Pulmonary artery endothelial cell (primary cell): ENCODE results near the gene NME3. TPM values are rescaled to one million over a fixed set of nuclear protein-coding genes. Genes with fewer than 3 reads are reported as not detected.
A peak's percentile ranks its signal among the peaks of the same experiment; 100 is the strongest.
"Not testable (repeated sequence)": the region's sequence is repeated elsewhere in the genome, so short reads cannot be mapped to it uniquely, and the experiment has no call there.

Experiments
- DNase-seq: peaks from one replicate; pipeline ENCODE4 v3.0.0-alpha.2; 2011; ENCODE audit warnings: low read depth, low spot score
- total RNA-seq: library from RNA; depleted of rRNA; stranded (reverse); fragments of >200 nt; gene quantifications from 2 replicates; pipeline ENCODE4 v1.2.3, GENCODE V29; 2014

The NME3 gene
- total RNA-seq: 53.0 and 58.7 TPM in 2 replicates

DNA sequence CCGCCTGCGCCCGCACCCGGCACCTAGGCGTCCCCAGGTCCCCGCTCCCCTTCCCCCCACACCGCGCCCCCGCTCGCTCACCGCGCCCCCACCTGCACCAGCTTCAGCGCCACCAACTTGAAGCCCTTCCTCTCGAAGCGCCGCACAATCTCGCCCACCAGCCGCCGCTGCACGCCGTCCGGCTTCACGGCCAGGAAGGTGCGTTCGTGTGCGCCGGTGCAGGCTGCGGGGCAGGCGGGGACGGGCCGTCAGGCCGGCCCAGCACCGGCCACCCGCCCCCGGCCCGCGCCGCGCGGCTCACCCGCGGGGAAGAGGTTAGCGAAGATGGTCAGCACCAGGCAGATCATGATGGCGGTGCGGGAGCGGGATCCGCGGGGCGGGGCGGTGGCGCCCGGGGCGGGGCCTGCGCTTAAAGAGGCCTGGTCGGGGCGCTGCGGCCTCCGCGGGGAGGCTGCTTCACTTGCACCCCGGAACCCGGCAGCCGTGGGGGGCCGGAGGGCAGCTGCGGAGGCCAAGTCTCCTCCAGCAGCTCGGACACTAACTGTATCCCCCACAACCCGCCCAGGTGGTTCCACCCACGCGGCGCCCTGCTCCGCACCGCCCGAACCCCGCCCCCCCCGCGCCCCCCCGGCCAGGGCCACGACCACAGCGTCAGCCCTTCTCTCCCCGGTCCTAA is at the start of gene NME3:
NME3 (minus strand) TSS at position 356 of the 676 bp plus-strand sequence; CDS start at position 347, 9 bp downstream.
- DNase-seq: no peak

DNA sequence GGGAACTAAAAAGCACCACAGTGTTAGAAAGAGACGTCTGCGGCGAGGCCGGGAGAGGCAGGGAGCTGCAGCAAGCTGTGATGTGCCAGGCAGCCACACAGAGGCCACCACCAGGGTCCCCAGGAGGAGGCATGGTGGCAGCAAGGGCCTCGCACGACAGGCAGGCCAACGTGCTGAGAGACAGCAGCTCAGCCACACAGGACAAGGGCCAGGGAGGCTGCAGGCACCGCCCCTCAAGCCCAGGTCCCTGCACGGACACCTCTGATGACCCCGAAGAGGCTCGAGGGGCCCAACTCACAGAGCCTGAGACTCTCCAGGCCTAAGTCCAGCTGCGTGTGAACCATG is 49.6 kb upstream of the NME3 start:
- no peak for DNase-seq

DNA sequence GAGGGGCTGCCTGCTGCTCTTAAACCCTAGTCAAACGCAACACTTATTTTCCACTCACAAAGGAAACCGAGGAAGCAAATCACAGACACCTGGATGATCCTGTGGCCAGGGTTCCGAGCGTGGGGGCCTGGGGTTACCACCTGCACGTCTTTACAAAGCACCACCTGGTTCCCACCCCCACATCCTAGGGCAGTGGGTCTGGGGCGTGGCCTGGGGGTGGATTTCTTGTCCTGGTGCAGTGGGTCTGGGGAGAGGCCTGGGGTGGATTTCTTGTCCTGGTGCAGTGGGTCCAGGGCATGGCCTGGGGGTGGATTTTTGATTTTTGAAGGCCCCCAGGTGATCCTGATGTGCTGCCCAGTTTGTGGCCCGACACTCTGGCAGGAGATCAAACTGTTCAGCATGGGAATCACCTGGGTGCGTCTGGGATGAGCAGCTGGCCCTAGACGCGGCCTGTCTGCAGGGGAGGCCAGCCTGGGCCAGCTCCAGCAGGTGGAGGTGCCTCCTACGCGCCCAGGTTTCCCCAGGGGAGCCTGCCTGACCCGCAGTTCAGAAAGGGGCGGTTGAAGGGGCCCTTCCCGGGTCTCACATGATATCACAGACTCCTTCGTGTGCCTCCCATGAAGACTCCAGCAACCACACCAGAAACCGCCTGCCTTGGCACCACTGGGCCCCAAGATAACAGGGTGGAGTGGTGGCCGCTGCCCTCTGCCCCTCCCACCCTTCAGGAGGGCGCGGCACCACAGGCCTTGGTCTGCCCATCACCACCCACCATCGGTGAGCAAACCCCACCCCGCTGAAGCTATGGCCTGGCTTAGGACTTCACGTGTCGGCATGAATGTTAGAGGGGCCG is 49.0 kb upstream of the NME3 start:
- DNase-seq: no peak

DNA sequence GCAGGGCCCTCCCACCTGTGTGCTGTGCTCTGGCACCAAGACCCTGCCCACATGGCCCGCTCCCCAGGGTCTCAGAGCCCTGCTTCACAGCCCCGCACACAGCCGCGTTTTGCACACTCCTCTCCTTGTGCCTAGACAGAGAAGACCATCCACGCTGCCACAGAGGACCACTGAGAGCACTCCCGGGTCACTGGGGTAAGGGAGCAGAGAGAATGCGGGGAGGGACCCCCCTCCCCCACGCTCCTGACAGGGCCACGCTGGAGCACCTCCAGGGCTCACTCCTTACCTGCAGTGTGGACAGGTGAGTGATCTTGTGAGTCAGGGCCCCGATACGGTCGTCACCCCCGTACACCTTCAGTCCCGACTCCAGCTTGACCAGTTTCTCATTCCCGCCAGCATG is 48.3 kb upstream of the NME3 start:
- DNase-seq: no peak

DNA sequence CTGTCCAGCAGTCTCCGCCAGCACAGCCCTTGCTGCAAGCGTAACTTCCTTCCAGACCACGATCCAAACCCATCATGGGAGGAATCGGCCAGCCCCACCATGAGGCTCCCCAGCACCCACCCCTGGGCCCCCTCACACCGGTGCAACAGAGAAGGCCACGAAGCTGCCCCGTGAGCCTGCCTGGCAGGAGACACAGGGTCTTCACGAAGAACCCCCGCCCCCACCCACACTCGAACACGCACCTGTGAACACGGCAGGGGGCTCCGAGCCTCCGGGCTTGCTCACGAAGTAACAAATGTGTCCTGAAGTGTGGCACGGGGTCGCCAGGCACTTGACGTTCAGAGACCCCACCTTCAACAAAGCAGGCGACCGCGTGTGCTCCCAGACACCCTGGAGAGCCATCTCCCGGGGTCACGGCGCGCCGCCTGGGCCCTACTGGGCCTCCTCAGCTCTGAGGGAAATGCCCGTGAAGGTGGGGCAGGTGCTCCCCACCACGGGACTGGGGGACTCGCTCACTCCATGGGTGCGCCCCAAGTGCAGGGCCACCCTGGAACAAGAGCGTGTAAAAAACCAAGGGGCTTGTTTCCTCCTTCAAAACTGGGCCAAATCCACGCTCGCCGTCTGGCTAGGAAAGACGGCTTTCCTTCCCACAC is 47.7 kb upstream of the NME3 start:
- DNase-seq: no peak

DNA sequence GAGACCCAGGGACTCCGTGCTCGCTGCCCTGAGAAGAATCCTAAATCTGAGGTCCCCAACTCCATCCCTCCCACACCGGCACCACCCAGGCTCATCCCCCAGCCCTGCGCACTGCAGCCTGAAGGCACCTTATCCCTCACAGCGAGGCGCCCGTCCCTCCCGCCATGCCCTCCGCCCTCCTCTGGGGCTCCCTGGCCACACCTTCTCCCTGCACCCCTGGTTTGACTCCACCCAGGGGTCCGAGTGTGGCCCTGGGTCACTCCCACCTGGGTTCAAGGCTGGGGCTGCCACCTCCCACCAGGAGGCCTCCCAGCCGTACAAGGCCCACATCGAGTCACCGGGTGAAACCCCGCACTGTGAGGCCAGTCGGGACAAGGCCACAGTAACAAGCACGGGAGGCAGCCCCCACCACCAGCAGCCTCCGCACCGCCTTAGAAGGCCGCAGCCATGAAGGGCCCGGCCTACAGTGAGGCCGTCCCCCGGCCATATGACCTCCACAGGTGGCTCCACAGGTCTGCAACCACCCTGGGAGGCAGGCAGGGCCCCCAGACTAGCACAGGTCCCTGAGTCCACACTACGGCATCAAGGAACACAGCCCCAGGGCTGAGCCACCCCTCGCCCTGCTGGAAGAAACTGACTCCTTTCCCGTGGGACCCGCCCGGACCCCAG is 47.0 kb upstream of the NME3 start:
- DNase-seq: no peak

DNA sequence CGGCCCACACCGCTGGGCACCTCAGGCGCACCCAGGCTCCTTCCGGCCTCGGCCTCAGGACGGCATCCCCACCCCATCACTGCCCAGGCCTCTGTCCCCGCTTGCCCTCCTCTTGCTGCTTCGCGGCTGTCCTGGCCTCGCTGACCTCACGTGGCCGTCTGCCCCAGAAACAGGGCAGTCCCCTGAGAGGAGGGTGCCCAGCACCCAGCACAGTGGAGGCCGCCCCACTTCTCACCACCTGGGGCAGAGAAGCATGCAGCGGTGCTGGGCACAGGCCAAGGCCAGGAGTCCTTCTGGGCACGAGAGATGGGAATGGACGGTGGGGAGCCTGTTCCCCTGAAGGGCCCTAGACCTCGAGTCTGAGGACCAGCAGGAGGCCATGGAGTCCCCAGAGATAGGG is 46.4 kb upstream of the NME3 start:
- no peak for DNase-seq

DNA sequence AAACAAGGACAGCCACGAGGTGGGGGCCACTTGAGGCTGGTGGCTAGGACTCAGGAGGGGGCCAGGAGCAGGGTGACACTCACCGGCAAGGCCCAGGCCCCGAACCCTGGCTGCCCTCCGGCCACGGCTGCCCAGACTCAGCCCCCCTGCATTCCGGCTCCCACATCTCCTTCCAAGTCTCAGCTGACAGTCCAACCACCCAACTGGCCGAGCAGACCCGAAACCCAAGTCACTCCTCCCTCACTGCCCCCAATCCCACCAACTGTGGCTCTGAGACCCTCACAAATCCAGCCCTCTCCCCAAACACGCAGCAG is 45.9 kb upstream of the NME3 start:
- DNase-seq: no peak

DNA sequence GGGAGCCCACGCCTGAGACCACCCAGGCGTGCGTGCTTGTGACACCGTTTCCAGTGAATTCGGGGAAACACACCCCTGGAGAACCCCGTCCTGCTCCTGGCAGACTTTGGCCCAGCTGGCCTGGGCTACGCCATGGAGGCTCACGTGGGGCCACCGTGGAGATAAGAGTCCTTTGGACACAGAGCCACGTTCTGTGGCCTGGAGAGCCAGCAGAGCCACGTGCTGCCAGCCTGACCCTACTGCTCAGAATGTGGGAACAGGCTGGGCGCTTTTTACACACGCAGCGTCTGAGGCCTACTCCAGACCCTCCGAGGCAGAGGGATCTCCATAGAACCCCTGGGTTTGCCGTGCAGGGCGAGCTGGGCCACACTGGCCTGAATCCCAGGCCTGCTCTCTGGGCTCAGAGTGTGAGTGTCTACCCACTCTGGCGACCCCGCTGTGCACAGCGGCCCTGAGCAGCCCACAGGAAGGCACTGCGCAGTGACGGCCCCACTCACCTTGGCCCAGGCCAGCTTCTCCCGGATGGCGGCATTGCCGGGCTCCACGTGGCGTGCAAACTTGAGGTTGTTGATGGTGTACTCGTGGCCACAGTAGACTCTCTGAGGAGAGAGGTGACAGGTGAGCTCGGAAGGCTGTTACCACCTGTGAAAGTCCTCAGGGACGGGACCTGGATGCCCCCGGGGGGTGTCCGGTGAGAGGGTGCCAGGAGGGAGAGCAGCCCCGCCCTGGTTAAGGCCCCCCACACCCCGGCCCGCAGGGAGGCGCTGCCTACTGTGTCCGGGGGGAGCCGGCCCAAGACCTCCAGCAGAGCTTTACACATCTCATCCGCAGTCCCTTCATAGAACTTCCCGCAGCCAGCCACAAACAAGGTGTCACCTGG is 45.3 kb upstream of the NME3 start:
- DNase-seq: no peak

DNA sequence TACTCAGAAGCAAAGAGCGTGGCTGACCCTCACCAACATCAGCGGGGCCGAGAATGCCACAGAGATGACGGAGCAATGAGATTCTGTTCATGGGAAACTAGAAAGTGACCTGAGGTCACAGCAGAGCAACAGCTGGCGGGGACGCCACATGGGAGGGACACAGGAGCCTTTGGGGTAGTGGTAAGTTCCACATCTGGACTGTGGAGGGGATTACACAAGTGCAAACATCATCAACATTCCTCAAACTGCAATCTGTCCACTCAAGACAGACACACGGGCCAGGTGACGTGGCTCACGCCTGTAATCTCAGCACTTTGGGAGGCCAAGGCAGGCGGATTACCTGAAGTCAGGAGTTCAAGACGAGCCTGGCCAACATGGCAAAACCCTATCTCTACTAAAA is 44.1 kb upstream of the NME3 start:
- no peak for DNase-seq

DNA sequence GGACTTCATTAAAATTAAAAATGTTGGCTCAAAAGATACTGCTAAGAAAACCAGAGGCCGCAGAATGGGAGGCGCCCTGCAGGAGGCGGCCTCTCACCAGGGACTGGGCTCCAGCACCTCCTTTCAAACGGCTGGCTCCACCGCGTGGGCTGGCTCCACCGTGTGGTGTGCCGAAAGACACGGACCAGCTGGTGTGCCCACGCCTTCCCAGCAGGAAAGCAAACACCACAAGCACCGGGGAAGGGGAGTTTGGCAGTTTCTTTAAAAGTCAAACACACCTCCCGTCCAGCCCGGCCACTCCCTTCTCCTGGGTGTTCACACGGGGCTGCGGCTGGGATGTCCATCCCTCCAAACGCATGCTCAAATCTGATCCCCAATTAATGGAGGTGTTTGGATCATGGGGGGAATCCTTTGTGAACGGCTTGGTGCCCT is 41.4 kb upstream of the NME3 start:
- peak; percentile 33 for DNase-seq

DNA sequence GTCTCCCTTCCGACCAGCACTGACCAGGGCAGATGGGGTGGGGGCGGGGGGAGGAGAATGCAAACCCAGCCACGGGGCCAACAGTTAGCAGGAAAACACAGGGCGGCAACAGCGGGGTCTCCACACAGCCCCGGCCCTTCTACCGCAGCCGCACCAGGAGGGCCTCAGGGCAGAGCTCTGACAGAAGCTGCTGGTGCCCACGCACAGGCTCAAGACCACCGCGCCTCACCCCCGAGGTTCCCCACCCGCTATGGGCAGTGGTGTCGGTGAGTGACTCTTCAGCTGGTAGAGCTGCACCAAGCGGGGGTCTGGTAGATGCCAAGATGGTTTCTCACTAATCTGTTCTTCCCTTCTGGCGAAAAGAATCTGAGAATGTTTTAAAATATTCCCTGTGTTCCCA is 39.2 kb upstream of the NME3 start:
- no peak for DNase-seq

DNA sequence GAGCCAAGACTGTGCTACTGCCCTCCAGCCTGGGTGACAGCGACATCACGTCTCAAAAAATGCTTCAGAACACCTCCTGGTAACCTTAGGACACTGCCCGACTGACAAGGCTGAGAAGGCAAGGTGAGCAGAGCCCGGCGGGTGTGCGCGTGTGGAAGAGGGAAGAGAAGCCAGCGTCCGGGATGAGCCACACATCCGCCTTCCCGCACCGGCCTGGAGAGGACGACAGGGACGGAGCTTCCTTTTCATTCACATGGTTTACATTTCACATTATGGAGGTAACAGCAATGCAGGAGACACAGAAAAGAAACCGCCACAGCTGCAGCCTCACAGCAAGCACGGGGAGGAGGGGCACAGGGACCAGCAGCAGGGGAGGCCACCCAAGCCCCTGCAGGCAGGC is 38.8 kb upstream of the NME3 start:
- DNase-seq: no peak

DNA sequence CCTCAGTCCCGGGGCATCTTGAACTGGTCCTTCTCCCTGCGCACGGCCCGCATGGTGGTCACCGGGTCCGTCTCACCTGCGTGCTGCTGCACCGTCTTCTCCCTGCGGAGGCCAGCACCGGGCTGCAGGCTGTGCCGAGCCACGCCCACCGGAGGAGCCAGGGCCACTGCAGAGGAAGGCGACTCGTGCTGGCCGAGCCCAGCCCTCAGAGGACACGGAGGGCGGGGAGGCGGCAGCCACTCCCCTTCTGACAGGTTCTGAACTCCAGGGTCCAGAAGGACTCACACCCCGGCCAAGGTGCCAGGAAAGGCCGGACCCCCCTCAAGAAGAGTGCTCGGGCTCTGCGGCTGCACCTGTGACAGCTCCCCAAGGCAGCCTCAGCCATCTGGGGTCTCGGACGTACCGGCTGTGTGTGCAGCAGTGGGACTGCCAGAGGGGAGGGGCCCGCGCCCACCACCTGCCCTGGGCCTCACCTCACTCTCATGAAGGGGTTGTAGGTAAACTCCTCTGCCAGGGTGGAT is 38.0 kb upstream of the NME3 start:
- no peak for DNase-seq

DNA sequence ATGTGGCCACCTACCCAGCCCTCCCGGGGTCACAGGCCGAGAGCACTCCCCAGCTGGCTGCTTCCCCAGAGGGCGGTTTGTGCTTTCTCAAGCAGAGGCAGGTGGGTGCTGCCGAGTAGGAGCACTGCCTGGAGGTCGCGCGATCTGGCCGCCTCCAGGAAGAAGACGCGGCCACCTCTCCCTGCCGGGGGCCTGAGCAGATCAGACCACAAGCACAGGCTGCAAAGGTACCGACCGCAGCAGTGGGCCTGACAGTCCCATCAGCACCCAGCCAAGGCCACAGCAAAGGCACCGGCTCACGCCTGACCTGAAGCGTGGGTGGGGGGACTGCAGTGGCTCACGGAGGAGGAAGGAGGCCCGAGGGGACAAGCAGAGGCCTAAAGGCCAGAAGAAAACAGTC is 37.3 kb upstream of the NME3 start:
- no peak for DNase-seq

DNA sequence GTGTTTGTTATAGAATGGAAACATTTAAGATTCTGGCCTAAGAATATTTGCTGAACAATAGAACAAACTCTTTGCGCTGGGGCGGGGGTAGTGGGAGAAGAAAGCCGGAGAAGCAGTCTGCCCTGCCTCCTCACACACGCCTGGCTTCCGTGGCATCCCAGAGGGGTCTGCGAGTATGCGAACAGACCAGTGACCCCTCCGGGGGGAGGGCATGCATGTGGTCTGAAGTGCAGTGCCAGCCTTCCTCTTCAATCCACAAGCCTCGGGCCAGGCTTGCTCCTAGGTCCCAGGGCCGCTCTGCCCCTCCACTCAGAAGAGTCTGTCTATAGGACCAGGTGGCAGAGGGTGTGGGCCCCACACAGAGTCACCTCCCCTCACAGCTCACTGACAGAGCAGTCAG is 36.3 kb upstream of the NME3 start:
- no peak for DNase-seq

DNA sequence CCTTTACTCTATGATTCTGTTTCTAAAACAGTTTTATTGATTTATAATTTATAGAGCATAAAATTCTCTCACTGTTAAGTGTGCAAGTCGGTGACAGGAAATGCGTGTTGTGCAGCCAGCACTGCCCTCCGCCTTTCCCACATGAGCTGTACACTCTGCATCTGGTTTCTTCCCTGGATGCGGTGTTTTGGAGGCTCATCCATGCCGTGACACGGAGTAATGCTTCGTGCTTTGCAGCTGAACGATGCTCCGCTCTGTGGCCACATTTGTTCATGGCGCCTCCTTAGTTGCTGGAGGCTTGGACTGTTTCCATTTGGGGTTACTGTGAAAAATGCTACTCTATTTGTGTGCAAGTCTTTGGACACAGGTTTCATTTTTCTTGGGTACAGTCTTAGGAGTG is 29.4 kb upstream of the NME3 start:
- DNase-seq: no peak

DNA sequence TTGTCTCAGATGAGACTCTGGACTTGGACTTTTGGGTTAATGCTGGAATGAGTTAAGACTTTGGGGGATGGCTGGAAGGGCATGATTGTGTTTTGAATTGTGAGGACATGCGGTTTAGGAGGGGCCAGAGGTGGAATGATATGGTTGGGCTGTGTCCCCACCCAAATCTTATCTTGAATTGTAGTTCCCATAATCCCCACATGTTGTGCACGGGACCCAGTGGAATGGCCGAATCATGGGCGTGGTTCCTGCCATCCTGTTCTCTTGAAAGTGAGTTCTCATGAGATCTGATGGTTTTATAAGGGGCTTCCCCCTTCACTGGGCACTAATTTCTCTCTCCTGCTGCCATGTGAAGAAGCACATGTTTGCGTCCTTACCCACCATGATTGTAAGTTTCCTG is 27.9 kb upstream of the NME3 start:
- not testable (repeated sequence) for DNase-seq

DNA sequence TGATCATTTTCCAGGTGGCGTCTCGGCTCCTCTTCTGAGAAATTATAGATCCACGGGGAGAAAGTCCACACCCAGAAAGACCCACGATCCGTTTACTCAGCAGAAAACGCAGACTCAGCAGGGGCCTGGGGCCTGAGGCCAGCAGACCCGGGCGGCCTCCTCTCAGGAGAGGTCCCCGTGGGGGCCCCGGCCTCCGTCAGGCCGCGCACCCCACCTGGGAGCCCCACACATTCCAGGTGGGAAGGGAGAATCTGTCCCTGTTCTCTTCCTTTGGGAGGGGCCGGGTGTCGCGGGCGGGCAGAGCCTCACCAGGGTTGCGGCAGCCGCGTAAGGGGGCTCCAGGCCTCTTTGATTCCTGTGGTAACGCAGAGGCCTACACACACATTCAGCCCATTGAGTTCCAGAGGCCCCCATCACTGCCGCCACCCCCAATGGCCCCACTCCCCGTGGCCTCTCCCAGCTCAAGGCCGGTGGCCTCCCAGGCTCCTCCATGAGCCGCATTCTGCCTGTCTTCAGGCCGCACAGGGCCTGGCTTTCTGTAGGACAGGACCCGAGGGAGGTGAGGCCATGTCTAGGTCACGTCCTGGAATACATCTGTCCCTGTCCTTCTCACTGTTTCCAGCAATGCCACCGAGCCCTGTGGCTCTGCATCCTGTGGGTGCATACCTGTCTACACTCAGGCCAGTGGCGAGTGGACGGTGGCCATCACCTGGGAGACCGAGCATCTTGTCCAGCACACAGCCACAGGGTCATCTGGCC is 23.7 kb upstream of the NME3 start:
- no peak for DNase-seq

DNA sequence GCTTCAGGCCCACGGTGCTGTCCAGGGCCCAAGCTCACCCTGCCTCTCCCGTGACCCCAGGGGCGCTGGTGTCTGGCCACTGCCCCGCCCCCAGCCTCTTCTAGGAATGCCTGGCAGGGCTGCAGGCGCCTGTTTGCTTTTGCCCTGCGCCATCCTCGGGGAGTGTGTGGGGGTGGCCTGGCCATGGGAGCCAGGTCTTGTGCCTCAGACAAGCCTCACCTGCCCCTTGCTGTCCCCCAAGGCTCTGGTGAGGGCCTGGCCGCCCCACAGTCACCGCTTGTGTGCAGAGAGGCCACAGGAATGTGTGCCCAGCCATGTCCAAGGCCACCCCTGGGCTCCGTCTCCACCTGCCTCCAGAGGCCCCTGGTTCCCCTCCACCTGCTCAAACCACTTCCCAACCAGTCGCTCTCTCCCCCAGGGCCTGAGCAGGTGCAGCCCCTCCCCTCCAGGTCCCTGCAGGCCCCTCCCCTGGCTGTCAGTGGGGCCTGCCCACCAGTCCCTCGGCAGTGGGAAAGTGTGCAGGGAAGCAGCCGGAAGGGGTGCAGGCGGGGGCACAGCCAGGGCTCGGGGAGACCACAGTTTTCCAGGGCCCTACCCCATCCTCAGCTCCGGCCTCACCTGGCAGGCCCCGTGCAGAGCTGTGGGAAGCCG is 23.0 kb upstream of the NME3 start:
- DNase-seq: no peak
